ENCODE results near the gene PRICKLE4.

DNA sequence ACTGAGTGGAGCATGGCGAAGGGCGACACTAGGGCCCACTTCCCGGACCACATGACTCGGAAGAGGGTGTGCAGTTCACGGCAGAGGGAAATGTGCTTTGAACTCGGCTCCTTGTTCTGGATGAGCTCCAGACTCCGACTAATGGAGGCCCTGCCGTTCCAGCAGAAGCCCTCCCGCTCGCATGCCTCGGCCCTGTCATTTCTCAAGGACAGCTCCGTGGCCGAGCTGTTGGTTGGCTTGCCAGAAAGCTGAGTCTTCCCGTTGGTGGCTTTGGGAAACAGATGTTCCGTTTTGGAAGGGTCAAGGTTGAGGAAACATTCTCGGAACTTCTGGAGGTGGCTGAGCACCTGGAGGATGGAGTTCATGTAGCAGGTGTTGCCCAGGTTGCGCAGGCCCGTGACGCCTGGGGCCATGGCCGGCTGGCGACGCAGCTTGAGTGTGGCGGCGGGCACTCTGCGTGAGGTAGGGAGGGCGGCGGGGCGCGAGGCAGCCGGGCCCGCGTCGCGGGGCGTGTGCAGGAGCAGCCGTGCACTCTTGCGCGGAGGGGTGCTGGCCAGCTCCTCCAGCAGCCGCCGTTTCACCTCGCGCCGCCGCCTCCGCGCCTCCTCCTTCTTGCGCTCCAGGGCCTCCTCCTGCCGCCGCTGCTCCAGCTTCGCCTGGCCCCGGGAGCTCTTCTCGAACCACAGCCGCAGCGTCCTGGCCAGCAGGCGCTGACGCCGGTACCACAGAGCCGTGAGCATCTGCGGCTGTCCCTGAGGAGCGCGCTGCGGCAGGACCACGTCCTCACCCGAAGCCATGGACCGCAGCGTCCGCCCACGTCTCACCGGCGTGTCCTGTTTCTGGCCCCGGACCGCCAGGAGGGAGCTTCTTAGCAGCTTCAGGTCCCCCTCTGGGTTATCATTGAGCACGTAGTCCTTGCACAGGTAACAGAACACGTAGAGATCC is 25.5 kb downstream of the PRICKLE4 start:
- TF ChIP-seq, protein P1, sequence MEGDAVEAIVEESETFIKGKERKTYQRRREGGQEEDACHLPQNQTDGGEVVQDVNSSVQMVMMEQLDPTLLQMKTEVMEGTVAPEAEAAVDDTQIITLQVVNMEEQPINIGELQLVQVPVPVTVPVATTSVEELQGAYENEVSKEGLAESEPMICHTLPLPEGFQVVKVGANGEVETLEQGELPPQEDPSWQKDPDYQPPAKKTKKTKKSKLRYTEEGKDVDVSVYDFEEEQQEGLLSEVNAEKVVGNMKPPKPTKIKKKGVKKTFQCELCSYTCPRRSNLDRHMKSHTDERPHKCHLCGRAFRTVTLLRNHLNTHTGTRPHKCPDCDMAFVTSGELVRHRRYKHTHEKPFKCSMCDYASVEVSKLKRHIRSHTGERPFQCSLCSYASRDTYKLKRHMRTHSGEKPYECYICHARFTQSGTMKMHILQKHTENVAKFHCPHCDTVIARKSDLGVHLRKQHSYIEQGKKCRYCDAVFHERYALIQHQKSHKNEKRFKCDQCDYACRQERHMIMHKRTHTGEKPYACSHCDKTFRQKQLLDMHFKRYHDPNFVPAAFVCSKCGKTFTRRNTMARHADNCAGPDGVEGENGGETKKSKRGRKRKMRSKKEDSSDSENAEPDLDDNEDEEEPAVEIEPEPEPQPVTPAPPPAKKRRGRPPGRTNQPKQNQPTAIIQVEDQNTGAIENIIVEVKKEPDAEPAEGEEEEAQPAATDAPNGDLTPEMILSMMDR (IDR thresholded peaks at IDR 0.05), result no peak
- TF ChIP-seq EZH2 (IDR thresholded peaks at IDR 0.05) (no peak), EZH2phosphoT487 (IDR thresholded peaks at IDR 0.05) (no peak)

All from neural progenitor cell (in vitro differentiated cells).